ENCODE data around the gene LGR5. TPM values are rescaled to one million over a fixed set of nuclear protein-coding genes. Genes with fewer than 3 reads are reported as not detected.
"Not testable (repeated sequence)": the region's sequence is repeated elsewhere in the genome, so short reads cannot be mapped to it uniquely, and the experiment has no call there.

The LGR5 gene
- total RNA-seq, 1 donor from 2014 or later, result not detected

- DNase-seq (no peak), ATAC-seq (ENCODE audit: poor library complexity) (no peak)
- intact Hi-C loops (cut with DNase I), result no loop called here
These were observed 85.0 kb downstream of the LGR5 start for GRCh38 chr12:71524626-71525025.

GRCh38 chr12:71533703-71534102 is 94.1 kb downstream of the LGR5 start:
- intact Hi-C loops (cut with DNase I), result no loop called here
- ATAC-seq (ENCODE audit: poor library complexity) (no peak), DNase-seq (no peak)

DNA sequence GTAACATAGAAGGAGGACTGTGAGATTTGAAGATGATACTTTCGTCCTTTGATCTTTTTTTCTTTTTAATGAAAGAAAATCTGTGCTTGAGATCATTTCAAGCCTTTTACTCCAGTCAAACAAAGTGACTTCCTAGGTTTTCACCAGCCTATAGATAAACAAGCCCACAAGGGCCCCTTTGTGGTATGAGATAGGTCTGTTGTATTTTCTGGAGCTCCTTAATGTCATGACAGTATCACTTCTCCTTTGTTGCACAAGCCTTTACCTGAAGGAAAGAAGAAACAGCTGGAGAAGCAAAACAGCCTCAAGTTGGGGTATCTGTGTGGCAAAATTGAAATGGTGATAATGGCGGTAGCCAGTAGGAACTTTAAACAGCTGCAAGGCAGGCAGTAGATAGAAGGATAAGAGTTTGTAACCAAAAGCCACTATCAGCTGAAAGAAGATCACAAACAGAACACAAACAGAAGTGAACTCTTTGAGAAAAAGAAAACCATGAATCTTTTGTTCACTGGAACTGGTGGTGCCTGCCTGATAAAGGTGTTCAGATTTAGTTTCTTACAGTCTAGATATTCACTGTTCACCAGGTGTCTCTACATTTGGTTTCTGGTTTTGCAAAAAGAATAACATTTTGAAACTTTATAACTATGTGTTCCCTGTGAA is 96.8 kb downstream of the LGR5 start:
- ATAC-seq (ENCODE audit: poor library complexity), result no peak
- intact Hi-C loops (cut with DNase I), result no loop called here
- DNase-seq, result no peak

DNA sequence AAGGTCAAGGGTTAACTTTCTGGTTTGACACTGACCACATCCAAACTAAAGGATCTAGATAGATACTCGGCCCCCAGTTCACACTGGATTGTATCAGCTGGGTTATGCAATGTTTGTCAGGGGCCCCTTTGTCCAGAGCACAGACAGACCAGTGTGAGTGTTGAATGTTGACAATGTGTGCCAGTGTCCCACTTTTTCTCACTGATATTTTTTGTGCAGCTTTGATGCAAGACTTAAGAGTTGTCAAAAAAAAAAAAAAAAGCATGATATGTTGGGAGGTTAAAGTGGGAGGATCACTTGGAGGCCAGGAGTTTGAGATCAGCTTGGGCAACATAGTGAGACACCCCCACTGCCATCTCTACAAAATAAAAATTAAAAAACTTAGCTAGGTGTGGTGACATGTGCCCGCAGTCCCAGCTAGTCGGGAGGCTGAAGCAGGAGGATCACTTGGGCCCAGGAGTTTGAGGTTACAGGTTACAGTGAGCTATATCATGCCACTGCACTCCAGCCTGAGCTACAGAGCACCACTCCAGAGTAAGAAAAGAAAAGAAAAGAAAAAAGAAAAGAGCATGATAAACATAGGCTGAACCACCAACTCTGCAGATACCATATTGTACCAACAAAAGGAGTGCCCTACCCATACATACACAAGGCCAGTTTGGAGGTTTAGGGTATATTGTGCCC is 97.5 kb downstream of the LGR5 start:
- intact Hi-C loops (cut with DNase I), result no loop called here
- ATAC-seq (ENCODE audit: poor library complexity) (no peak), DNase-seq (no peak)

GRCh38 chr12:71538807-71539206 is 99.2 kb downstream of the LGR5 start:
- ATAC-seq (ENCODE audit: poor library complexity) (no peak), DNase-seq (no peak)
- intact Hi-C loops (cut with DNase I), result no loop called here

GRCh38 chr12:71541583-71541982 is 102.0 kb downstream of the LGR5 start:
- ATAC-seq (ENCODE audit: poor library complexity), result no peak
- intact Hi-C loops (cut with DNase I), result no loop called here
- no peak for DNase-seq

DNA sequence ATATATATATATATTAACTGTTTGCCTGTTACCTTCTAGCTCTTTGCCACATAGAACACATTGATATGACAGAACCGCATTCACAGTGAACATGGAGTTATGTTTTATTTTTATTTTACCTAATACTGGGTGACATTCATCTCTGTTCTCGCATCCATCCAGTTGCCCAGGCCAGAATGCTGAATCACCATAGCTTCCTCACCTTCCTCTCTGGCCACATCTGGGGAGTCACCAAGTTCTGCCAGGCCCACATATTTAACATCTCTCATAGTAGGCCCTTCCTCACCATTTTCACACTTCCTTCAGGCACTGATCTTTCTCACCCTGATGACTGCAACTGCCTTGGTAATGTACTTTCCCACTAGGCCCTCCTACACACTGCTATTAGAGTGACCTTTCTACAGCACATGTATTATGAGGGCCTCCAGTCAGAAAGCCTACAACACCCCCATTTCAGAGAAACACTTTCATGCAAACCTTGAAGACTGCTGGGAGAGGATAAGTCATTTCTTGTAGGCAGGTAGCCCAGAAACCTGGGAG is 106.8 kb downstream of the LGR5 start:
- ATAC-seq (ENCODE audit: poor library complexity) (no peak), DNase-seq (no peak)
- intact Hi-C loops (cut with DNase I), result no loop called here

GRCh38 chr12:71548893-71549292 is 109.3 kb downstream of the LGR5 start:
- ATAC-seq (ENCODE audit: poor library complexity) (no peak), DNase-seq (no peak)
- intact Hi-C loops (cut with DNase I), result no loop called here

GRCh38 chr12:71551529-71551928 is 111.9 kb downstream of the LGR5 start:
- DNase-seq (no peak), ATAC-seq (ENCODE audit: poor library complexity) (no peak)
- intact Hi-C loops (cut with DNase I), result no loop called here

DNA sequence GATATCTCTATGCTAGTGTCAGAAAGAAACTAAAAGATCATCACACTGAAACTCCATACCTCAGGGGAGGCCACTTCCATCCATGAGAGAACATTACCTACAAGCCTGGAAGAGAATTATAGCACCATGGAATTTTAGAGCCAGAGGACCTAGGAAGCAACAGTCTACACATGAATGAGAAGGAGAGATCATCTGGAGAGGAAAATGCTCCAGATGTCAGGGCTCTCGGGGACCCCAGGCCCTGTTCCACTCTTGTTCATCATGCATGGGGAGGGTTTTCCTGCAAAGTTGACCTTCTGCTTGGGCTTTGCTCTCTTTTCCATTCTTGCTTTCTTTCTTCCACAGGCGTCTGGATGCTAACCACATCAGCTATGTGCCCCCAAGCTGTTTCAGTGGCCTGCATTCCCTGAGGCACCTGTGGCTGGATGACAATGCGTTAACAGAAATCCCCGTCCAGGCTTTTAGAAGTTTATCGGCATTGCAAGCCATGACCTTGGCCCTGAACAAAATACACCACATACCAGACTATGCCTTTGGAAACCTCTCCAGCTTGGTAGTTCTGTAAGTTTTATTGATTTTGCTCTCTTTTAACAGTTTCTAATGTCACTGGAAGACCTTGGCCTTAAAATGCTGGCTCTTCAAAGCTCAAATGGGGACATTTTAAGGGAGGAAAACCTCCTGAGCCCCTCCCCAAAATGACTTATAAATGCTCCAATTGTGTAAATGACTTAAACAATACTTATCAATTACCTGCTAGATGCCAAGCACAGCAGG is 113.3 kb downstream of the LGR5 start:
- DNase-seq (no peak), ATAC-seq (ENCODE audit: poor library complexity) (no peak)
- intact Hi-C loops (cut with DNase I), result no loop called here

DNA sequence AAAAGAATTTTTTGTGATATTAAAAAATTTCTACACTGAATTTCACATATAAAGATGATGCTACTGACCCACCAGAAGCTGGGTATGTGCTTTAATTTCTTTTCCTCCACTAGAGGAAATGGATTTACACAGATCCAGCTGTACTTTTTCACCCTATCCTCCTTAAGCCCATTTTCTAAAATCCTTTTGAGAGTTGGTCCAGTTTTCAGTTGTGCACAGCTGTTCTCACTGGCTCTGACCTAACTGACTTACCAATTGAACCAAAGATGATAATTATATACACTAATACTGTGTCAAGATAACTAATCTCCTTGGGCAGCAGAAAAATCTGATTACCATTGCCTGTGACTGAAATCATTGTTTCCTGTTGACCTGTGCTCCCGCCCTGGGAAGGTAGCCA is 115.6 kb downstream of the LGR5 start:
- intact Hi-C loops (cut with DNase I), result no loop called here
- no peak for ATAC-seq (ENCODE audit: poor library complexity)
- DNase-seq, result no peak

- ATAC-seq (ENCODE audit: poor library complexity); intact Hi-C loops (cut with DNase I): not testable (repeated sequence)
These were observed 116.2 kb downstream of the LGR5 start for GRCh38 chr12:71555789-71556188.

DNA sequence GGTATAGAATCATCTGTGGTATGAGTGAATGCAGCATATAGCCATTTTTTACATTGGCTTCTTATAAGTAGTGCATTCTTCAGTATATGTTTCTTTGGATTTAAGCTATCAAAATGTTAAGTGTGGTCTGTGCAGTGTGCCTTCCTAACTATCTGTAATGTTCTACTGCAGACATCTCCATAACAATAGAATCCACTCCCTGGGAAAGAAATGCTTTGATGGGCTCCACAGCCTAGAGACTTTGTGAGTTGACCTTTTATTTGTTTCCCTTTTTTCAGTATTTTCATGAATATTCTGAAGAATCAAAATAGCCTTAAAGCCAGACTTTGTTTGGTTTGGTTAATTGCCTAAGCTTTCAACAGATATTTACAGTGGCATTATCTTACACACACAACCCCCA is 116.8 kb downstream of the LGR5 start:
- DNase-seq, result no peak
- intact Hi-C loops (cut with DNase I), result no loop called here
- ATAC-seq (ENCODE audit: poor library complexity), result no peak

More at GRCh38 chr12:71555789-71556188, 116.2 kb downstream of the LGR5 start:
- not testable (repeated sequence) for DNase-seq

DNA sequence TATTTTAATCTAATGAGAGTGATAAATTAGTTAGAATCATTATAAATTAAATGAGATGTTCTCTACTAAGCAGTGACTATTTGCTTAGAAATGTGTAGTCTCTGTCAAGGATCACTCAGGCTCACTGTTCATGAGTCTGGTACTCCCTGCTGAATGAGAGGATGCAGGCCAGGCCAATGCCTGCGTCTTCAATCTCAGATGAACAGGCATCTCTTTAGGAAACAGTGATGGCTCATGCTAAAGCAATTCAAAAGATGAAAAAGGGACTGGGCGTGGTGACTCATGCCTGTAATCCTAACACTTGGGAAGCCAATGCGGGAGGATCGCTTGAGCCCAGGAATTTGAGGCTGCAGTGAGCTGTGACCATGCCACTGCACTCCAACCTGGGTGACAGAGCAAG is 117.3 kb downstream of the LGR5 start:
- intact Hi-C loops (cut with DNase I), result no loop called here
- DNase-seq (no peak), ATAC-seq (ENCODE audit: poor library complexity) (no peak)

DNA sequence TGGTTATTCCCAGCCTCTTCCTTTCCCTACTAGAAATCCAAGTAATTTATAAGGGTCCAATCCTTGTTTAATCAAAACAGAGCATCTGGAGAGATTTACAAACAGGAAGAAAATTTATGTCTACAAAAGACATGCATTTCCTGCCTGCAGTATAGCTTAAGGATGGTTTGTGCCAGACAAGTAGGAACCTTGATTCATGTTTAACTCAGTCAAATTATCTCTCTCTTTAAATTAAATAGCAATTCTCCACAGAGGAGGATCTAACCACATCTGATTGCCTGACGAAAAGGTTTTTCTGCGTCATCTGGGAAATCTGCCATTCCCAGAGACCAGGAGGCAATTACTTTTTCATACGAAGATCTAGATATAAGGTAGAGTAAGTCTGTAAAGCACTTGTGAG is 118.8 kb downstream of the LGR5 start:
- ATAC-seq (ENCODE audit: poor library complexity), result no peak
- DNase-seq, result no peak
- intact Hi-C loops (cut with DNase I), result no loop called here

DNA sequence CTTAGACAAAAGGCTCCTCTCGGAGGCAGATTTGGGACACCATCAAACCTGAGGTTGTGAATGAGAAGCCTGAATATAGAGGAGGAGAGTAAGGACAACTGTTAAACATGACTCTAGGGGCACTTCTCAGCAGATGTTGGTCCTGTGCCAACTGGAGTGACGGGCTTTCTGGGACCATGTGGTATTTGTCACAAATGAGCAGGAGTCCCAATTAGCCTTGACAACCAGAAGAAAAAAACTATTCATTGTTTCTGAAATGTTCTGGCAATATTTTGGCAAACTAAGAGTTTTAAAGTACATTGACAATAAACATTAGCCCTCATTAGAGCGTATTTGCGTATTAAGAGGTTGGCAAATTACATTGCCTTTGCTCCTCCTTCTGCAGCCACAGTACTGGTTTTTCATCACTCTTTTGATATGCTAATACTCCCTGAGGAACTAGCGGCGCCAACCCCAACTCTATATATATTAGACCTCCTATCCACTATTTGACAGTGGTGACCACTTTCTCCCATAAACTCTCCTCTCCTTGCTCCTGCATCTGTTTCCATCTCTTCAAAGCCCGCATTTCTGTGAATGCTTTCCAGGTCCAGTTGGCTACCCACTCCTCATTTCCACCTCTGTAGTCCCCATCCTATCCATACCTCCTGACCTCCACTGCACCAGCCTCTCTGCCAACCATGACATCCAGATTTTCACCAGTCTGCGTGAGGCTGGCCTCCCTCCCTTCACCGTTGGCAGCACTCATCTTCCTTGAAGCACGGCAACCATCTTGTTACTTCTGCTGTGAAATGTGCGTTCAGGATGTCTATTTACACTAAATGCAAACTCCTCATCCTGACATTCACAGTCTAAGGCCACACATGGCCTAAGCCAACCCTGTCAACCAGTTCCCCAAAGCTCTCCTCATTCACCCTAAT is 123.3 kb downstream of the LGR5 start:
- ATAC-seq (ENCODE audit: poor library complexity), result no peak
- intact Hi-C loops (cut with DNase I), result no loop called here

GRCh38 chr12:71565535-71565934 is 125.9 kb downstream of the LGR5 start:
- ATAC-seq (ENCODE audit: poor library complexity) (no peak), DNase-seq (no peak)
- intact Hi-C loops (cut with DNase I), result no loop called here

More for the DNA sequence above, 123.3 kb downstream of the LGR5 start:
- DNase-seq, result no peak

GRCh38 chr12:71566655-71567054 is 127.1 kb downstream of the LGR5 start:
- ATAC-seq (ENCODE audit: poor library complexity) (no peak), DNase-seq (no peak)
- intact Hi-C loops (cut with DNase I), result no loop called here

GRCh38 chr12:71567537-71567936 is 127.9 kb downstream of the LGR5 start:
- ATAC-seq (ENCODE audit: poor library complexity), result no peak
- DNase-seq, result no peak
- intact Hi-C loops (cut with DNase I), result no loop called here

All from Right ventricle myocardium superior (tissue), 1 donor.